ENCODE data around the gene G6PD.

GRCh38 chrX:154481911-154482601 lies 64.6 kb downstream of the G6PD start:
- TF ChIP-seq CTCF (IDR thresholded peaks at IDR 0.05): no peak
- TF ChIP-seq POLR2AphosphoS5 (IDR thresholded peaks at IDR 0.05; ENCODE audit: low read depth, low read length): no peak
- TF ChIP-seq REST (IDR thresholded peaks at IDR 0.05; ENCODE audit: insufficient read depth in 1 of 2, low read depth in 2 of 2, low read length in 1 of 2): no peak
- no peak for TF ChIP-seq TCF7L2 (IDR thresholded peaks at IDR 0.05; ENCODE audit: low read depth, low read length)

Data from Panc1 (cell line).